ENCODE results near the gene RPL27A. TPM values are rescaled to one million over a fixed set of nuclear protein-coding genes. Genes with fewer than 3 reads are reported as not detected.

Gene RPL27A
- total RNA-seq, 1 experiment from 2014 or later = 1,103 TPM

DNA sequence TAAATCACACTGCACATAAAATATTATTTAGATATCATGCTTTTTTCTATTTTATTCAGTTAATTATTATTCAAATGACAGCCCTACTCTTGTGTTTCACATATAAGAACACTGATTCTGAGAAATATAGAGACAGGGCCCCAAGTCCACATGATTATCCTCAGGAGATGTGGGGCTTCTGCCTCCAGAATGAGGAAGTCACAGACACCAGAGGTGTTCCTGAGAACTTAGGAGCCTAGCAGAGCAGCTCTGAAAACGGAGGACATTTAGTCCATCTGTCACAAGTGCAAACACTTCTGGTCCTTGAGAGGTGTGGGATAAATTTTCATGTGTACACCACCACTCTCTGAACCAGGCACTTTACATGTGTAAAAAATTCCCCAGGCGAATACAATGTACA lies 26.3 kb upstream of the RPL27A start (continued):
- TF ChIP-seq, protein P1, sequence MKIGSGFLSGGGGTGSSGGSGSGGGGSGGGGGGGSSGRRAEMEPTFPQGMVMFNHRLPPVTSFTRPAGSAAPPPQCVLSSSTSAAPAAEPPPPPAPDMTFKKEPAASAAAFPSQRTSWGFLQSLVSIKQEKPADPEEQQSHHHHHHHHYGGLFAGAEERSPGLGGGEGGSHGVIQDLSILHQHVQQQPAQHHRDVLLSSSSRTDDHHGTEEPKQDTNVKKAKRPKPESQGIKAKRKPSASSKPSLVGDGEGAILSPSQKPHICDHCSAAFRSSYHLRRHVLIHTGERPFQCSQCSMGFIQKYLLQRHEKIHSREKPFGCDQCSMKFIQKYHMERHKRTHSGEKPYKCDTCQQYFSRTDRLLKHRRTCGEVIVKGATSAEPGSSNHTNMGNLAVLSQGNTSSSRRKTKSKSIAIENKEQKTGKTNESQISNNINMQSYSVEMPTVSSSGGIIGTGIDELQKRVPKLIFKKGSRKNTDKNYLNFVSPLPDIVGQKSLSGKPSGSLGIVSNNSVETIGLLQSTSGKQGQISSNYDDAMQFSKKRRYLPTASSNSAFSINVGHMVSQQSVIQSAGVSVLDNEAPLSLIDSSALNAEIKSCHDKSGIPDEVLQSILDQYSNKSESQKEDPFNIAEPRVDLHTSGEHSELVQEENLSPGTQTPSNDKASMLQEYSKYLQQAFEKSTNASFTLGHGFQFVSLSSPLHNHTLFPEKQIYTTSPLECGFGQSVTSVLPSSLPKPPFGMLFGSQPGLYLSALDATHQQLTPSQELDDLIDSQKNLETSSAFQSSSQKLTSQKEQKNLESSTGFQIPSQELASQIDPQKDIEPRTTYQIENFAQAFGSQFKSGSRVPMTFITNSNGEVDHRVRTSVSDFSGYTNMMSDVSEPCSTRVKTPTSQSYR (CRISPR knock-in tag; IDR thresholded peaks at IDR 0.05) = no peak
- TF ChIP-seq TP53 (CRISPR knock-in tag; IDR thresholded peaks at IDR 0.05) (no peak), EMX1 (CRISPR knock-in tag; IDR thresholded peaks at IDR 0.05) (no peak)
- TF ChIP-seq, protein P2, sequence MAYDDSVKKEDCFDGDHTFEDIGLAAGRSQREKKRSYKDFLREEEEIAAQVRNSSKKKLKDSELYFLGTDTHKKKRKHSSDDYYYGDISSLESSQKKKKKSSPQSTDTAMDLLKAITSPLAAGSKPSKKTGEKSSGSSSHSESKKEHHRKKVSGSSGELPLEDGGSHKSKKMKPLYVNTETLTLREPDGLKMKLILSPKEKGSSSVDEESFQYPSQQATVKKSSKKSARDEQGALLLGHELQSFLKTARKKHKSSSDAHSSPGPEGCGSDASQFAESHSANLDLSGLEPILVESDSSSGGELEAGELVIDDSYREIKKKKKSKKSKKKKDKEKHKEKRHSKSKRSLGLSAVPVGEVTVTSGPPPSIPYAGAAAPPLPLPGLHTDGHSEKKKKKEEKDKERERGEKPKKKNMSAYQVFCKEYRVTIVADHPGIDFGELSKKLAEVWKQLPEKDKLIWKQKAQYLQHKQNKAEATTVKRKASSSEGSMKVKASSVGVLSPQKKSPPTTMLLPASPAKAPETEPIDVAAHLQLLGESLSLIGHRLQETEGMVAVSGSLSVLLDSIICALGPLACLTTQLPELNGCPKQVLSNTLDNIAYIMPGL (CRISPR knock-in tag; IDR thresholded peaks at IDR 0.05) = no peak
- TF ChIP-seq, protein P3, sequence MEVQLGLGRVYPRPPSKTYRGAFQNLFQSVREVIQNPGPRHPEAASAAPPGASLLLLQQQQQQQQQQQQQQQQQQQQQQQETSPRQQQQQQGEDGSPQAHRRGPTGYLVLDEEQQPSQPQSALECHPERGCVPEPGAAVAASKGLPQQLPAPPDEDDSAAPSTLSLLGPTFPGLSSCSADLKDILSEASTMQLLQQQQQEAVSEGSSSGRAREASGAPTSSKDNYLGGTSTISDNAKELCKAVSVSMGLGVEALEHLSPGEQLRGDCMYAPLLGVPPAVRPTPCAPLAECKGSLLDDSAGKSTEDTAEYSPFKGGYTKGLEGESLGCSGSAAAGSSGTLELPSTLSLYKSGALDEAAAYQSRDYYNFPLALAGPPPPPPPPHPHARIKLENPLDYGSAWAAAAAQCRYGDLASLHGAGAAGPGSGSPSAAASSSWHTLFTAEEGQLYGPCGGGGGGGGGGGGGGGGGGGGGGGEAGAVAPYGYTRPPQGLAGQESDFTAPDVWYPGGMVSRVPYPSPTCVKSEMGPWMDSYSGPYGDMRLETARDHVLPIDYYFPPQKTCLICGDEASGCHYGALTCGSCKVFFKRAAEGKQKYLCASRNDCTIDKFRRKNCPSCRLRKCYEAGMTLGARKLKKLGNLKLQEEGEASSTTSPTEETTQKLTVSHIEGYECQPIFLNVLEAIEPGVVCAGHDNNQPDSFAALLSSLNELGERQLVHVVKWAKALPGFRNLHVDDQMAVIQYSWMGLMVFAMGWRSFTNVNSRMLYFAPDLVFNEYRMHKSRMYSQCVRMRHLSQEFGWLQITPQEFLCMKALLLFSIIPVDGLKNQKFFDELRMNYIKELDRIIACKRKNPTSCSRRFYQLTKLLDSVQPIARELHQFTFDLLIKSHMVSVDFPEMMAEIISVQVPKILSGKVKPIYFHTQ (CRISPR knock-in tag; IDR thresholded peaks at IDR 0.05) = no peak

DNA sequence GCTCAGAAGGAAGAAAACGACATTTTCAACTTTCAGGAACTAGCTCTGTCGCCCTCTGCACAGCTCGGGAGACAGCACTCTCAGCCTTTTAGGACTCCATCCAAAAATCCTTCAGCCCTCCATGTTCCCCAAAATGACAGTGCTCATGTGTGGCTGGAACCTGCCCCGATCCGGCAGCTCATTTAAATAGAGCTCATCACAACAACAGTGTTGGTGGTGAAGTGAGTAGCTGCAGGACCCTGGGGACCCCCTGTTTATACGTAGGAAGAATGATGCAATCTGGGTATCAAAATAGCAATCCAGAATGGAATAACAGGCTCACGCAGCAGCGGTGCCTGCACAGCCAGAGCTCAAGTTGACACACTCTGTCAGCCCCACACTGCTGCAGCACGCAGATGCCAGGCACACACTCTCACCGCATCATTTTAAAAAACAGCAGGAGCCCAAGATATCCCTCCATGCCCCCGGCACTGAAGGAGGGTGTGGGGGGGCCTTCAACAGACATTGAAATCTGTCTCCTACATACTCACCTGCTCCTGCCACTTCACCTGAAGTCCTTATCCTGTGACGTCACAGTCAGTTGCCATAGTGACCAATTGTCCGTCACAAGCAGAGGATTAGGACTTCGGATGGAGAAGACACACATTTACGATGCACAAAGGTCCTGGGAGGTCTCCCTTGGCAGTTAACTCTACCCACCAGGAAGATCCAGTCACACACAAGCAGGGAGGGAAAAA lies 24.1 kb upstream of the RPL27A start:
- ATAC-seq = no peak; the same call in 1 of the 2 replicates
- TF ChIP-seq, protein P4, sequence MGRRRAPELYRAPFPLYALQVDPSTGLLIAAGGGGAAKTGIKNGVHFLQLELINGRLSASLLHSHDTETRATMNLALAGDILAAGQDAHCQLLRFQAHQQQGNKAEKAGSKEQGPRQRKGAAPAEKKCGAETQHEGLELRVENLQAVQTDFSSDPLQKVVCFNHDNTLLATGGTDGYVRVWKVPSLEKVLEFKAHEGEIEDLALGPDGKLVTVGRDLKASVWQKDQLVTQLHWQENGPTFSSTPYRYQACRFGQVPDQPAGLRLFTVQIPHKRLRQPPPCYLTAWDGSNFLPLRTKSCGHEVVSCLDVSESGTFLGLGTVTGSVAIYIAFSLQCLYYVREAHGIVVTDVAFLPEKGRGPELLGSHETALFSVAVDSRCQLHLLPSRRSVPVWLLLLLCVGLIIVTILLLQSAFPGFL (CRISPR knock-in tag; IDR thresholded peaks at IDR 0.05; ENCODE audit: borderline replicate concordance) = no peak
- TF ChIP-seq, protein P5, sequence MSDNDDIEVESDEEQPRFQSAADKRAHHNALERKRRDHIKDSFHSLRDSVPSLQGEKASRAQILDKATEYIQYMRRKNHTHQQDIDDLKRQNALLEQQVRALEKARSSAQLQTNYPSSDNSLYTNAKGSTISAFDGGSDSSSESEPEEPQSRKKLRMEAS (CRISPR knock-in tag; IDR thresholded peaks at IDR 0.05) = no peak
- TF ChIP-seq JUN (CRISPR knock-in tag; IDR thresholded peaks at IDR 0.05) (no peak), FOXP1 (CRISPR knock-in tag; IDR thresholded peaks at IDR 0.05; ENCODE audit: borderline replicate concordance) (no peak), GABPB1 (CRISPR knock-in tag; IDR thresholded peaks at IDR 0.05) (no peak)
- H3K27ac Mint-ChIP-seq = no peak overlapping the region; the same call in 1 of the 2 replicates
- no peaks in the 10 kb centered on the region for H3K9me3 Mint-ChIP-seq
- no peaks in the 10 kb centered on the region for H3K36me3 Mint-ChIP-seq
- DNase-seq (ENCODE audit: low spot score) = no peak
- H3K27me3 Mint-ChIP-seq (ENCODE audit: low read depth) = no peaks in the 10 kb centered on the region
- CTCF ChIA-PET = no interaction called here
- POLR2A ChIA-PET = interaction anchor here (1.0 kb wide), 1 partner anchor 40 kb away, joined by 3 read pairs; no protein-coding TSS in a partner anchor
- H3K4me1 Mint-ChIP-seq = peaks cover 13% of the 10 kb centered on the region
- no peak overlapping the region for H3K4me3 Mint-ChIP-seq

DNA sequence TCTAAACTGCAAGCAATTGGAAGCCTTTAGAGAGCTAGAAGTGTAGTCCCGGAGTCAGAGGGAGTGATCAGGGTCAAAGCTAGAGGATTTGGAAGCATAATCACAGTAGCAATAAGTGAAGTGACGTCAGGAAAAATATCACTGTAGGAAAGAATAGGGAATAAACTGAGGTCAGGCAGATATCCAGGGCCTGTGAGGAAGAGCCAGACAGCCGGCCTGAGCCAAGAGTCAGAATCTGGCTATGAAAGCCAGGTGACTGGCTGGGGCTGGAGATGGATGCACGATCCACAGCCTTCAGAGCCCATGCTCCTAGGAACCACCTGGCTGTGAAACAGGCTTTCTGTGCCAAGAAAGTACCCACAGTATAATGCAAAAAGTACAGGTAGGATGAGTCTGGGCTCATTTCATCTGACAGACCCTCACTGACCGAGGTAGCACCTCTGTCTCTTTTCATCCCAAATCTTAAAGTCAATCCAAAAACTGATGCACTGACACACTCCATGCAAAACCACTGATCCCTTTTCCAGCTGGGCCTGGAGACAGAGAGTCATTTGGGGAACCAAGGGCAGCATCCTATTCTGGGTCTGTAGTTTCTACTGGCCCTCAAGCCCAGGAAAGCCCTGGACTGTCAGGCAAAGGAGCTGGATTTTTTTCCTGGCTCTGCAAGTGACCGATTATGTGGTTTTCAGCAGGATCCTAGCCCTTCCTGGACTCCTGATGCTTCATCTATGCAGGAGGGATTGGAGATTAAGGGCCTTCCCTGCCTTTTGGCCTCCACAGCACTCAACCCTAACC lies 21.4 kb upstream of the RPL27A start:
- Mint-ChIP-seq H3K4me1 (peaks cover 13% of the 10 kb centered on the region), H3K27ac (no peak overlapping the region), H3K9me3 (no peaks in the 10 kb centered on the region), H3K36me3 (no peaks in the 10 kb centered on the region), H3K4me3 (no peak overlapping the region), H3K27me3 (ENCODE audit: low read depth) (no peaks in the 10 kb centered on the region)
- CTCF ChIA-PET = interaction anchor here (0.6 to 1.2 kb wide), 2 partner anchors 94 to 444 kb away, joined by 3 read pairs; no protein-coding TSS in a partner anchor
- POLR2A ChIA-PET = interaction anchor here (0.6 kb wide), 1 partner anchor 122 kb away, joined by 3 read pairs; no protein-coding TSS in a partner anchor
- DNase-seq (ENCODE audit: low spot score) (no peak), ATAC-seq (no peak)
- TF ChIP-seq ZNF317 (CRISPR knock-in tag; IDR thresholded peaks at IDR 0.05; ENCODE audit: borderline replicate concordance, low read depth) = no peak
- no peak for TF ChIP-seq CREM (CRISPR knock-in tag; IDR thresholded peaks at IDR 0.05)
- no peak for TF ChIP-seq CBFB (CRISPR knock-in tag; IDR thresholded peaks at IDR 0.05; ENCODE audit: low read depth)
- TF ChIP-seq, protein P4 (CRISPR knock-in tag; IDR thresholded peaks at IDR 0.05; ENCODE audit: borderline replicate concordance) = no peak
- TF ChIP-seq, protein P6, sequence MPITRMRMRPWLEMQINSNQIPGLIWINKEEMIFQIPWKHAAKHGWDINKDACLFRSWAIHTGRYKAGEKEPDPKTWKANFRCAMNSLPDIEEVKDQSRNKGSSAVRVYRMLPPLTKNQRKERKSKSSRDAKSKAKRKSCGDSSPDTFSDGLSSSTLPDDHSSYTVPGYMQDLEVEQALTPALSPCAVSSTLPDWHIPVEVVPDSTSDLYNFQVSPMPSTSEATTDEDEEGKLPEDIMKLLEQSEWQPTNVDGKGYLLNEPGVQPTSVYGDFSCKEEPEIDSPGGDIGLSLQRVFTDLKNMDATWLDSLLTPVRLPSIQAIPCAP (CRISPR knock-in tag; IDR thresholded peaks at IDR 0.05) = no peak
